AG04449 (cell line): ENCODE results near the gene TMEM164.

ENCODE experiments used
- CTCF ChIA-PET: fragments of 350-600 bp; formaldehyde crosslinking; extraction: SDS; loops from one replicate; lab custom pipeline; 2021; ENCODE audit warnings: antibody characterized with exemption; lab: Yijun Ruan, JAX
- POLR2A ChIA-PET: fragments of 400-600, 350-600 bp; formaldehyde crosslinking; extraction: SDS; loops from one replicate; lab custom pipeline; 2020; ENCODE audit warnings: antibody characterized with exemption, inconsistent platforms; lab: Yijun Ruan, JAX
- DNase-seq: peaks from one replicate; pipeline ENCODE4 v3.0.0-alpha.2; 2010; ENCODE audit warnings: low read depth, low spot score
- H3K4me3 ChIP-seq: 2 replicates; pipeline ENCODE4 v1.5.1; 2011; ENCODE audit warnings: low read depth, mild to moderate bottlenecking, control low read depth, low read length
- CTCF ChIP-seq: IDR thresholded peaks from one replicate; pipeline ENCODE4 v1.5.1; 2011; ENCODE audit warnings: mild to moderate bottlenecking, moderate library complexity, low read length, control low read depth, inconsistent platforms; ENCODE audit not compliant: insufficient read depth; ENCODE audit errors: missing control alignments

Gene TMEM164

GRCh38 chrX:110156167-110156754, 153.3 kb downstream of the TMEM164 start:
- ChIA-PET CTCF (interaction anchor here (0.6 to 21.2 kb wide), 16 partner anchors 9 to 694 kb away, joined by 3 to 970 read pairs (median 4); no protein-coding TSS in a partner anchor), POLR2A (no interaction called here)
- H3K4me3 ChIP-seq, result no peak overlapping the region
- no peak for TF ChIP-seq CTCF
- DNase-seq, result no peak

- H3K4me3 ChIP-seq, result no peak overlapping the region
- no peak for DNase-seq
- POLR2A ChIA-PET, result no interaction called here
- TF ChIP-seq CTCF, result no peak
- CTCF ChIA-PET, result interaction anchor here (0.9 to 21.2 kb wide), 8 partner anchors 8 to 690 kb away, joined by 3 to 970 read pairs (median 5); no protein-coding TSS in a partner anchor
These were observed 154.5 kb downstream of the TMEM164 start for GRCh38 chrX:110157444-110157843.

- TF ChIP-seq CTCF, result no peak
- no peak for DNase-seq
- no peak overlapping the region for H3K4me3 ChIP-seq
- ChIA-PET CTCF (interaction anchor here (0.6 to 21.2 kb wide), 15 partner anchors 9 to 688 kb away, joined by 3 to 970 read pairs (median 5); no protein-coding TSS in a partner anchor), POLR2A (interaction anchor here (1.0 kb wide), 1 partner anchor 259 kb away, joined by 4 read pairs; no protein-coding TSS in a partner anchor)
These were observed 156.3 kb downstream of the TMEM164 start for GRCh38 chrX:110159235-110159634.

DNA sequence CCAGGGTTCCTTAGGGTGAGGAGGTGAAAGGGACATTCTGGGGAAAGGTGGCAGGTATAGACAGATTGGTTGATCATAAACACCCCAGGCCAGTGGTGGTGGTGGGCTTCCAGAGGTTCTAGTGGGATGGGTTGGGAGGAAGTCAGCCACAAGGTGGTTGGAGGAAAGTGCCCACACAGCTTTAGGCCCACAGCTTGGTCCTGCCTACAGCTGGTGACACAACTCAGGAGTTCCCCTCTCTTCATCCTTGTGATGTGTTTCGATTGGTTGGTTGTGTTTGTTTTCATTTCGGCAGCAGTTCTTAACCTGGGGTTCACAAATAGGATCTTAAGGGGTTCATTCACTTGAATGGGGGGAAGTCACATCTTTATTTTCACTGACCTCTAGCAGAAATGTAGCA, 157.0 kb downstream of the TMEM164 start:
- no peak for TF ChIP-seq CTCF
- no peak for DNase-seq
- no peak overlapping the region for H3K4me3 ChIP-seq
- POLR2A ChIA-PET, result interaction anchor here (1.0 kb wide), 1 partner anchor 259 kb away, joined by 4 read pairs; no protein-coding TSS in a partner anchor
- CTCF ChIA-PET, result interaction anchor here (1.0 to 21.2 kb wide), 21 partner anchors 10 to 687 kb away, joined by 3 to 970 read pairs (median 5); no protein-coding TSS in a partner anchor

DNA sequence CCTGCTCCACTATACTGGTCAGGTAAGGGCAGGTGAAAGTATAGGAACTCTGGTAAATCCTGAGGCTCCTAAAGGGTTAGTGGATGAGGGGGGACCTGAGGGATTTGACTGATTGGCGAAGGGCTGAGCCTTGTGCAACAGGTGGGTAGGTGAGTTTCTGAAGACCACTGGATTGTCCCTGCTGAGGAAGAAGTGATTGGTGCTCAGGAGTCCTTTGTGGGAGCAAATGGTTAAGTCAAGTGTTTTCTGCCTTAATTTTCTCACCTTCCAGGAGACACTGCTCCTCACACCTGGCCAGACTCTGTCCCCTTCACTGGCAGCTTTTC, 158.4 kb downstream of the TMEM164 start:
- no peak for TF ChIP-seq CTCF
- DNase-seq, result no peak
- POLR2A ChIA-PET, result interaction anchor here (0.8 kb wide), 1 partner anchor 257 kb away, joined by 3 read pairs; no protein-coding TSS in a partner anchor
- H3K4me3 ChIP-seq, result no peak overlapping the region
- CTCF ChIA-PET, result interaction anchor here (0.7 to 21.2 kb wide), 21 partner anchors 9 to 686 kb away, joined by 3 to 970 read pairs (median 6); partner anchors contain the start of gene AMMECR1

- ChIA-PET CTCF (interaction anchor here (1.2 to 21.2 kb wide), 6 partner anchors 10 to 251 kb away, joined by 3 to 970 read pairs (median 8); no protein-coding TSS in a partner anchor), POLR2A (no interaction called here)
- no peak for TF ChIP-seq CTCF
- no peak overlapping the region for H3K4me3 ChIP-seq
- no peak for DNase-seq
These were observed 159.2 kb downstream of the TMEM164 start for GRCh38 chrX:110162131-110162530.
